HepG2 (cell line): ENCODE data around the gene ZNF333. TPM values are rescaled to one million over a fixed set of nuclear protein-coding genes. Genes with fewer than 3 reads are reported as not detected.
A peak's percentile ranks its signal among the peaks of the same experiment; 100 is the strongest.

Experiments used
- ARNT2 ChIP-seq: sonication (generic); formaldehyde crosslinking; IDR thresholded peaks from 2 replicates; pipeline ENCODE4 v1.8.0; 2022; ENCODE audit warnings: mild to moderate bottlenecking, low read depth, missing genetic modification reagents, moderate library complexity
- ARNTL ChIP-seq: sonication (generic); formaldehyde crosslinking; IDR thresholded peaks from 2 replicates; pipeline ENCODE4 v1.4.0; 2020; ENCODE audit warnings: mild to moderate bottlenecking, missing genetic modification reagents
- CBX2 ChIP-seq, 2 experiments: fragments of 200-600 bp in 1 of 2; sonication (generic); formaldehyde crosslinking in 1 of 2; IDR thresholded peaks; 2 replicates each; pipeline versions ENCODE4 v1.7.0 to v1.8.1; 2018 to 2022; ENCODE audit warnings: low read depth in 2 of 2, low read length in 1 of 2, mild to moderate bottlenecking in 1 of 2, missing genetic modification reagents in 1 of 2
- E2F5 ChIP-seq: sonication (generic); formaldehyde crosslinking; conservative IDR thresholded peaks from 2 replicates; pipeline ENCODE4 v1.4.0; 2020; ENCODE audit warnings: missing genetic modification reagents
- FOXK2 ChIP-seq: fragments of 450-650 bp; IDR thresholded peaks from 2 replicates; pipeline ENCODE4 v1.6.1; 2016
- FOXM1 ChIP-seq: sonication (generic); formaldehyde crosslinking; IDR thresholded peaks from 2 replicates; pipeline ENCODE4 v1.5.0; 2020; ENCODE audit warnings: missing genetic modification reagents
- IRF2 ChIP-seq: IDR thresholded peaks from 2 replicates; pipeline ENCODE4 v1.6.1; 2018; ENCODE audit warnings: missing genetic modification reagents, missing compliant biosample characterization
- ISL2 ChIP-seq: sonication (generic); formaldehyde crosslinking; IDR thresholded peaks from 2 replicates; pipeline ENCODE4 v1.5.0; 2020; ENCODE audit warnings: missing genetic modification reagents
- KAT8 ChIP-seq: IDR thresholded peaks from 2 replicates; pipeline ENCODE4 v1.6.1; 2016; ENCODE audit warnings: missing genetic modification reagents, missing compliant biosample characterization
- KDM6A ChIP-seq: IDR thresholded peaks from 2 replicates; pipeline ENCODE4 v1.6.1; 2016; ENCODE audit warnings: low read depth
- MATR3 ChIP-seq: sonication (generic); formaldehyde crosslinking; IDR thresholded peaks from 2 replicates; pipeline ENCODE4 v1.4.0; 2020; ENCODE audit warnings: missing genetic modification reagents
- POLR2G ChIP-seq: fragments of 200-400 bp; formaldehyde crosslinking; IDR thresholded peaks from 2 replicates; pipeline ENCODE4 v1.6.1; 2018; ENCODE audit warnings: mild to moderate bottlenecking, low read depth, low read length, moderate library complexity
- RBM39 ChIP-seq: fragments of 200-400 bp; formaldehyde crosslinking; IDR thresholded peaks from one replicate; pipeline ENCODE4 v1.6.1; 2018; ENCODE audit warnings: antibody characterized with exemption, mild to moderate bottlenecking, low read depth, low read length; ENCODE audit not compliant: poor library complexity, severe bottlenecking
- ZKSCAN1 ChIP-seq: fragments of 150-350 bp; IDR thresholded peaks from 2 replicates; pipeline ENCODE4 v1.6.1; 2014; ENCODE audit warnings: low read length
- ZNF142 ChIP-seq: sonication (generic); formaldehyde crosslinking; IDR thresholded peaks from 2 replicates; pipeline ENCODE4 v1.4.0; 2020; ENCODE audit warnings: missing genetic modification reagents
- ZNF180 ChIP-seq: sonication (generic); formaldehyde crosslinking; IDR thresholded peaks from 2 replicates; pipeline ENCODE4 v1.4.0; 2020; ENCODE audit warnings: low read depth, missing genetic modification reagents, borderline replicate concordance
- ZNF619 ChIP-seq: sonication (generic); formaldehyde crosslinking; IDR thresholded peaks from 2 replicates; pipeline ENCODE4 v1.4.0; 2020; ENCODE audit warnings: mild to moderate bottlenecking, missing genetic modification reagents
- ZNF710 ChIP-seq: sonication (generic); formaldehyde crosslinking; IDR thresholded peaks from 2 replicates; pipeline ENCODE4 v1.5.0; 2020; ENCODE audit warnings: mild to moderate bottlenecking, missing genetic modification reagents, borderline replicate concordance
- ZNF772 ChIP-seq: sonication (generic); formaldehyde crosslinking; IDR thresholded peaks from 2 replicates; pipeline ENCODE4 v1.5.0; 2020; ENCODE audit warnings: mild to moderate bottlenecking, missing genetic modification reagents
- ZNF878 ChIP-seq: sonication (generic); formaldehyde crosslinking; IDR thresholded peaks from 2 replicates; pipeline ENCODE4 v1.8.1; 2023; ENCODE audit warnings: mild to moderate bottlenecking, missing genetic modification reagents, moderate library complexity
- ZSCAN31 ChIP-seq: sonication (generic); formaldehyde crosslinking; IDR thresholded peaks from 2 replicates; pipeline ENCODE4 v1.5.0; 2020; ENCODE audit warnings: low read depth, mild to moderate bottlenecking, missing genetic modification reagents
- polyA plus RNA-seq, 8 experiments: library from polyadenylated mRNA; depleted of rRNA in 3 of 8; stranded (reverse) in 7 of 8; unstranded in 1 of 8; fragments of >200 nt; fragmentation: Illumina TruSeq in 4 of 8; extraction: Trizol in 4 of 8; gene quantifications; 2 replicates each; pipeline versions ENCODE4 v1.2.1 to v1.2.3, GENCODE V29; 2011 to 2016; ENCODE audit warnings: low read depth in 4 of 8, missing spikeins in 1 of 8, mixed read lengths in 1 of 8; ENCODE audit not compliant: insufficient read depth in 1 of 8
- total RNA-seq, 5 experiments: library from RNA; depleted of rRNA; stranded (reverse); fragments of >200 nt; fragmentation: Illumina TruSeq; extraction: Trizol; gene quantifications; 2 replicates each; pipeline ENCODE4 v1.2.3, GENCODE V29; 2016; ENCODE audit warnings: low read depth in 1 of 5

The ZNF333 gene
- total and polyA plus RNA-seq, 2 of the 13 experiments (the other 11 are each of a cell fraction or from before 2014, with no cell fraction given), result 3.4 to 6.4 TPM

GRCh38 chr19:14689598-14690503, at the start of gene ZNF333 (continued):
- no peak for TF ChIP-seq FOXM1 (CRISPR knock-in tag)
- no peak for TF ChIP-seq FOXK2
- TF ChIP-seq IRF2 (CRISPR knock-in tag), result no peak
- TF ChIP-seq ISL2 (CRISPR knock-in tag), result peak; percentile 38; the same call in 1 of the 2 replicates
- no peak for TF ChIP-seq E2F5 (CRISPR knock-in tag)
- TF ChIP-seq RBM39, result no peak
- no peak for TF ChIP-seq ZNF710 (CRISPR knock-in tag)
- no peak for TF ChIP-seq ZNF878 (CRISPR knock-in tag)
- TF ChIP-seq KDM6A (CRISPR knock-in tag), result no peak
- TF ChIP-seq ZSCAN31 (CRISPR knock-in tag), result 0 out of 2 replicates have a peak, but pooled peaks have one; percentile 19
- no peak for TF ChIP-seq ZNF180 (CRISPR knock-in tag)
- TF ChIP-seq ZNF619 (CRISPR knock-in tag), result no peak
- TF ChIP-seq KAT8 (CRISPR knock-in tag), result peak; percentile 80
- no peak for TF ChIP-seq ARNTL
- TF ChIP-seq ZNF142 (CRISPR knock-in tag), result 0 out of 2 replicates have a peak, but pooled peaks have one; percentile 33
- no peak for TF ChIP-seq ARNT2
- no peak for TF ChIP-seq MATR3
- peak; percentile 92 for TF ChIP-seq POLR2G
- TF ChIP-seq CBX2 (IDR thresholded peaks at IDR 0.05; ENCODE audit: low read depth, low read length), result no peak
- TF ChIP-seq CBX2 (CRISPR knock-in tag; IDR thresholded peaks at IDR 0.05; ENCODE audit: low read depth), result no peak
- TF ChIP-seq ZNF772, result no peak
- no peak for TF ChIP-seq ZKSCAN1
